GM12878 (cell line): ENCODE data around the gene MYDGF. TPM values are rescaled to one million over a fixed set of nuclear protein-coding genes. Genes with fewer than 3 reads are reported as not detected.

Experiments used
- ATAC-seq: fragments of 200-7000 bp; cut with Tn5 transposase; 3 replicates; pipeline ENCODE4 v1.9.1; 2020; ENCODE audit warnings: mild to moderate bottlenecking, moderate library complexity
- BruUV-seq: library from RNA; stranded (reverse); fragments of 400-500 nt; replicated peaks from 2 replicates; lab custom pipeline; 2021; lab: Mats Ljungman, UMichigan
- CTCF ChIA-PET: fragments of 300-600 bp; sonication (Branson Sonifier 250); formaldehyde crosslinking; extraction: SDS; loops from one replicate; lab custom pipeline; 2021; ENCODE audit warnings: inconsistent platforms; lab: Yijun Ruan, JAX
- POLR2A ChIA-PET: fragments of 350-600 bp; formaldehyde crosslinking; extraction: SDS; loops from one replicate; lab custom pipeline; 2021; ENCODE audit warnings: inconsistent platforms; lab: Charles Lee
- RAD21 ChIA-PET: fragments of 300-600 bp; sonication (Branson Sonifier 250); formaldehyde crosslinking; loops from one replicate; lab custom pipeline; 2023; ENCODE audit warnings: antibody characterized with exemption; ENCODE audit not compliant: unreplicated experiment; lab: Charles Lee
- SMC1A ChIA-PET: fragments of 300-600 bp; sonication (Branson Sonifier 250); formaldehyde crosslinking; loops from one replicate; lab custom pipeline; 2023; ENCODE audit not compliant: unreplicated experiment, uncharacterized antibody; lab: Charles Lee
- DNase-seq: peaks from one replicate; pipeline ENCODE4 v3.0.0-alpha.2; 2011; ENCODE audit warnings: low read depth, low spot score
- FAIRE-seq: peaks from 3 replicates; lab custom pipeline; 2011; peaks lifted over from hg19 to GRCh38; lab: Jason Lieb, UNC
- H2AFZ ChIP-seq: 2 replicates; pipeline ENCODE4 v1.6.0; 2011; ENCODE audit warnings: low read depth, low read length, control low read depth; ENCODE audit not compliant: control insufficient read depth
- H3K27ac ChIP-seq: 2 replicates; pipeline ENCODE4 v1.5.1; 2011; ENCODE audit warnings: control low read depth; ENCODE audit not compliant: control insufficient read depth, insufficient read depth
- H3K27me3 ChIP-seq, 2 experiments: replicated peaks in 1 of 2; 2 replicates each; pipeline versions ENCODE4 v1.6.0 to v1.6.1; 2011; ENCODE audit warnings: low read length in 1 of 2; ENCODE audit not compliant: control insufficient read depth in 2 of 2, insufficient read depth in 2 of 2
- H3K36me3 ChIP-seq, 2 experiments: 2 replicates each; pipeline ENCODE4 v1.5.1; 2011; ENCODE audit warnings: low read length in 1 of 2; ENCODE audit not compliant: control insufficient read depth in 2 of 2, insufficient read depth in 2 of 2
- H3K4me1 ChIP-seq: 2 replicates; pipeline ENCODE4 v1.6.1; 2011; ENCODE audit warnings: mild to moderate bottlenecking, low read length, moderate library complexity, mixed read lengths; ENCODE audit not compliant: control insufficient read depth, insufficient read depth
- H3K4me2 ChIP-seq: 2 replicates; pipeline ENCODE4 v1.6.0; 2011; ENCODE audit warnings: control low read depth; ENCODE audit not compliant: control insufficient read depth, insufficient read depth
- H3K4me3 ChIP-seq: fragments of 200-600 bp; sonication (generic); 2 replicates; pipeline ENCODE4 v1.5.1; 2016
- H3K79me2 ChIP-seq: 2 replicates; pipeline ENCODE4 v1.6.0; 2011; ENCODE audit warnings: low read length; ENCODE audit not compliant: control insufficient read depth, insufficient read depth
- H3K9ac ChIP-seq: 2 replicates; pipeline ENCODE4 v1.8.0; 2011; ENCODE audit warnings: low read length, control low read depth, mixed read lengths; ENCODE audit not compliant: control insufficient read depth, insufficient read depth
- H3K9me3 ChIP-seq: replicated peaks from 3 replicates; pipeline ENCODE4 v1.5.1; 2011; ENCODE audit warnings: mild to moderate bottlenecking, low read length; ENCODE audit not compliant: control insufficient read depth, insufficient read depth
- H4K20me1 ChIP-seq: 2 replicates; pipeline ENCODE4 v1.6.0; 2011; ENCODE audit not compliant: control insufficient read depth, insufficient read depth
- ASH2L ChIP-seq: fragments of 300-600, 200-600 bp; sonication (generic); IDR thresholded peaks from 2 replicates; pipeline ENCODE4 v1.6.1; 2017; ENCODE audit warnings: low read depth, mild to moderate bottlenecking, borderline replicate concordance
- BACH1 ChIP-seq: fragments of 450-650 bp; IDR thresholded peaks from 2 replicates; pipeline ENCODE4 v1.6.1; 2017; ENCODE audit warnings: mild to moderate bottlenecking, borderline replicate concordance
- CHD2 ChIP-seq: IDR thresholded peaks from 2 replicates; pipeline ENCODE4 v1.6.1; 2011; ENCODE audit warnings: low read depth, low read length, improper control_type of control experiment, borderline replicate concordance
- E2F4 ChIP-seq: IDR thresholded peaks from 2 replicates; pipeline ENCODE4 v1.6.1; 2012; ENCODE audit warnings: low read depth, low read length, improper control_type of control experiment
- EED ChIP-seq: sonication (generic); IDR thresholded peaks from 2 replicates; pipeline ENCODE4 v1.6.1; 2016; ENCODE audit warnings: antibody characterized with exemption, low read depth
- ETV6 ChIP-seq, 2 experiments: fragments of 450-650 bp in 1 of 2; IDR thresholded peaks in 1 of 2; conservative IDR thresholded peaks in 1 of 2; 2 replicates each; pipeline ENCODE4 v1.6.1; 2014; ENCODE audit warnings: antibody characterized with exemption in 1 of 2, borderline replicate concordance in 1 of 2, low read depth in 1 of 2, mild to moderate bottlenecking in 1 of 2, moderate library complexity in 1 of 2
- HDAC6 ChIP-seq: fragments of 200-600 bp; sonication (generic); IDR thresholded peaks from one replicate; pipeline ENCODE4 v1.8.0; 2017; ENCODE audit warnings: antibody characterized with exemption; ENCODE audit not compliant: unreplicated experiment
- JUND ChIP-seq: IDR thresholded peaks from 2 replicates; pipeline ENCODE4 v1.6.1; 2012; ENCODE audit warnings: low read depth, mild to moderate bottlenecking, low read length, improper control_type of control experiment, moderate library complexity
- KAT2A ChIP-seq: conservative IDR thresholded peaks from 2 replicates; pipeline ENCODE4 v1.6.1; 2011; ENCODE audit warnings: low read depth, low read length; ENCODE audit not compliant: control insufficient read depth
- NFIC ChIP-seq: IDR thresholded peaks from 2 replicates; pipeline ENCODE4 v1.6.1; 2012; ENCODE audit warnings: low read depth, mild to moderate bottlenecking, inconsistent platforms, low read length, moderate library complexity
- NFYB ChIP-seq: IDR thresholded peaks from 2 replicates; pipeline ENCODE4 v1.6.1; 2011; ENCODE audit warnings: low read depth, mild to moderate bottlenecking, low read length, improper control_type of control experiment, moderate library complexity; ENCODE audit not compliant: insufficient read depth
- NR2F1 ChIP-seq: fragments of 450-650 bp; conservative IDR thresholded peaks from 2 replicates; pipeline ENCODE4 v1.6.1; 2017; ENCODE audit warnings: mild to moderate bottlenecking
- PRDM15 ChIP-seq: fragments of 450-650 bp; formaldehyde crosslinking; IDR thresholded peaks from 2 replicates; pipeline ENCODE4 v1.4.0; 2020; ENCODE audit warnings: mild to moderate bottlenecking, moderate library complexity
- TCF12 ChIP-seq: IDR thresholded peaks from 2 replicates; pipeline ENCODE4 v1.6.1; 2011; ENCODE audit warnings: low read depth, mild to moderate bottlenecking, low read length
- TCF7 ChIP-seq: IDR thresholded peaks from 2 replicates; pipeline ENCODE4 v1.6.1; 2014; ENCODE audit warnings: antibody characterized with exemption, borderline replicate concordance
- USF1 ChIP-seq: IDR thresholded peaks from 2 replicates; pipeline ENCODE4 v1.6.1; 2011; ENCODE audit warnings: borderline replicate concordance, low read depth, mild to moderate bottlenecking, moderate library complexity, mixed read lengths, low read length; ENCODE audit not compliant: insufficient read depth; ENCODE audit errors: extremely low read length
- YY1 ChIP-seq: IDR thresholded peaks from 2 replicates; pipeline ENCODE4 v1.6.1; 2011; ENCODE audit warnings: low read depth, mild to moderate bottlenecking, low read length
- ZNF622 ChIP-seq: fragments of 450-650 bp; IDR thresholded peaks from 2 replicates; pipeline ENCODE4 v1.6.1; 2017; ENCODE audit warnings: mild to moderate bottlenecking, inconsistent platforms
- WGBS: methylation state at CpG from one replicate; pipeline ENCODE4 v1.1.6; 2016; ENCODE audit warnings: low lambda C conversion rate; ENCODE audit not compliant: insufficient replicate concordance, insufficient coverage; ENCODE audit errors: missing lambda C conversion rate; 5-methylcytosine and 5-hydroxymethylcytosine counted together
- in situ Hi-C: fragments of 300-500 bp; cut with MboI; formaldehyde crosslinking; loops from 9 replicates; pipeline ENCODE4 v1.14.3; 2018; ENCODE audit warnings: mixed read lengths
- intact Hi-C: fragments of 100-400 bp; cut with micrococcal nuclease; formaldehyde crosslinking; loops from one replicate; pipeline ENCODE4 v1.14.2; 2022; ENCODE audit not compliant: unreplicated experiment
- polyA plus RNA-seq, 11 experiments: library from polyadenylated mRNA; depleted of rRNA in 4 of 11; unstranded in 6 of 11; stranded (reverse) in 5 of 11; fragments of >200 nt; fragmentation: Nextera tagmentation in 4 of 11; fragmentation: Illumina TruSeq in 1 of 11; extraction: Ambion mirVana in 4 of 11; extraction: Trizol in 1 of 11; gene quantifications; 1 replicate in 1 of 11; 2 replicates in 10 of 11; pipeline versions ENCODE4 v1.2.1 to v1.2.3, GENCODE V29; 2011 to 2016; ENCODE audit warnings: inconsistent platforms in 2 of 11, missing spikeins in 2 of 11, low read depth in 1 of 11
- total RNA-seq, 4 experiments: library from RNA; depleted of rRNA in 3 of 4; stranded (reverse); fragments of >200 nt in 3 of 4; fragmentation: Illumina TruSeq in 1 of 4; extraction: Trizol in 1 of 4; gene quantifications; 2 replicates each; pipeline versions ENCODE4 v1.2.1 to v1.2.3, GENCODE V29; 2013 to 2021

Gene MYDGF
- total and polyA plus RNA-seq, 10 of the 15 experiments (the other 5 are each of a cell fraction or from before 2014, with no cell fraction given), result 2.3 to 196 (median 57.5) TPM

GRCh38 chr19:4717966-4718701, 48.0 kb upstream of the MYDGF start:
- in situ Hi-C loops (no loop called here), intact Hi-C loops (no loop called here)
- WGBS, result 89% methylated on average over 15 of the region's 15 CpGs
- Histone ChIP-seq H3K4me3 (no peak overlapping the region), H4K20me1 (no peaks in the 10 kb centered on the region; the same call in 1 of the 2 replicates), H3K4me2 (no peak overlapping the region), H3K9me3 (no peaks in the 10 kb centered on the region), H3K4me1 (peaks cover 18% of the 10 kb centered on the region), H3K9ac (no peak overlapping the region), H3K27ac (no peak overlapping the region), H3K36me3 (peaks cover 25 to 37% of the 10 kb centered on the region in 2 experiments), H2AFZ (no peak overlapping the region), H3K79me2 (peaks cover 37% of the 10 kb centered on the region), H3K27me3 (no peaks in the 10 kb centered on the region)
- ChIA-PET RAD21 (interaction anchor here (0.6 kb wide), 1 partner anchor 111 kb away, joined by 4 read pairs; no protein-coding TSS in a partner anchor), POLR2A (no interaction called here), SMC1A (no interaction called here), CTCF (interaction anchor here (0.5 kb wide), 1 partner anchor 123 kb away, joined by 3 read pairs; no protein-coding TSS in a partner anchor)
- FAIRE-seq, result no peak
- BruUV-seq, result no TSS peak
- ATAC-seq, result no peak
- DNase-seq, result no peak
- TF ChIP-seq KAT2A (no peak), ZNF622 (no peak), USF1 (no peak), ETV6 (conservative IDR thresholded peaks at IDR 0.05 in 1 of 2, IDR thresholded peaks at IDR 0.05 in 1 of 2; ENCODE audit: borderline replicate concordance in 1 of 2, low read depth in 1 of 2) (no peak), PRDM15 (no peak), JUND (no peak), NFIC (no peak), EED (no peak), E2F4 (no peak), YY1 (no peak), NR2F1 (no peak), NFYB (no peak), HDAC6 (no peak), CHD2 (no peak), BACH1 (no peak), ASH2L (no peak), TCF12 (no peak), TCF7 (no peak)
